LHCN-M2 (cell line): Measurements from ENCODE around the gene ARVCF. TPM values are rescaled to one million over a fixed set of nuclear protein-coding genes. Genes with fewer than 3 reads are reported as not detected.

Source experiments
- DNase-seq: peaks from one replicate; pipeline ENCODE4 v3.0.0-alpha.2; 2012; ENCODE audit warnings: low read depth
- total RNA-seq: library from RNA; depleted of rRNA; stranded (reverse); fragments of >200 nt; gene quantifications from 2 replicates; pipeline ENCODE4 v1.2.3, GENCODE V29; 2014

The ARVCF gene
- total RNA-seq, 1 experiment from 2014 or later: 6.4 TPM

DNA sequence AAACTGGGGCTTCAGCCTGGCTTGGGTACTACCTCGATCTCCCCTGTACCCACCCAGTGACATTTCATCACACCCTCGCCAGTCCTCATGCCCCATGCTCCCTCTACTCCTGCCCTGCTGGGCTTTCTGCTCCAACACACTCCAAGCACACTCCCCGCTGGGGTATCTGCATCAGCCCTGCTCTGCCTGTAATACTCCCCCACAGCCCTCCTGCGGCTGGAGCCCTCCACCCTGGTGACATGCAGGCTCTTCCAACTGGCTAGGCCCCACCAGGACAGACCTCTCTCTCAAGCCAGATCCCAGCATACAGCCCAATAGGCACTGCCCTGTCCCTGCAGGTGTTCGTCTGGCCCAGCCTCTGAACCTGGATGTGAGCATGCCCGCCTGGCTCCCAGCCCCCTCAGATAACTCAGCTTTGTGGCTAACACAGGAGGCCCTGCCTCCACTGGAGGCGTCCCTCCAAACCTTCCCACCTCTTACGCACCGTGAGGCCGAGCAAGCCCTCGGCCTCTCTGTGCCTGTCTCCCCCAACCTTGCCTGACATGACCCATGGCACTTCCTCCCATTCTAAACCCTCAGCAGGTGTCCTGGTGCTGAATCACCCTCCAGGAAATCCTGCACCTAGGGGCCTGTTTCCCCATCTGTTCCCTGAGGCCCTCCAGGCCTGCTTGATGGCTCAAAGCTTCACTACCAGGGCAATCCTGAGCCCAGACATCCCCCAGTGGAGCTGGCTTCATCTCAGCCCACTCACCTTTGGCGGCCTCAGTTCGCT lies 41.5 kb downstream of the ARVCF start:
- no peak for DNase-seq

GRCh38 chr22:19974268-19974861 lies 42.3 kb downstream of the ARVCF start:
- DNase-seq: peak; percentile 37

GRCh38 chr22:19973551-19974267 lies 42.9 kb downstream of the ARVCF start:
- DNase-seq: no peak

GRCh38 chr22:19972652-19973550 lies 43.7 kb downstream of the ARVCF start:
- DNase-seq: no peak

DNA sequence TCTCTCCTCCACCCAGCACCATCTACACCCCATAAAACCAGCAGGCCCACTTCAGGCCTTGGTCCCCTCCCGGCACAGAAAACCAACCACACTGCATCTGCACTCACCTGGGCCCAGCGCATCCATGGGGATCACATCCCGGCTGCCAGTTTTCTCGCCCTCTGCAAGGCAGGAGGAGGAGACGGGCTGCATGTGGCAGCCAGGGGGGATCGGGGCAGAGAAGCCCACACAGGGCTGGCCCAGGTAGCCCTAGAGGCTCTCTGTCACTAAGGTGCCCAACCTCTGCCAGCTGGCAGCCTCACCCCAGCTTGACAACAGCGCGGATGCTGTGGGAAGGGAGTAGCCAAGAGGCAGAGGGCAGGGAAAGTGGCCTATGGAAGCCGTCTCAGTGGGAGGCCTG lies 44.4 kb downstream of the ARVCF start:
- no peak for DNase-seq

DNA sequence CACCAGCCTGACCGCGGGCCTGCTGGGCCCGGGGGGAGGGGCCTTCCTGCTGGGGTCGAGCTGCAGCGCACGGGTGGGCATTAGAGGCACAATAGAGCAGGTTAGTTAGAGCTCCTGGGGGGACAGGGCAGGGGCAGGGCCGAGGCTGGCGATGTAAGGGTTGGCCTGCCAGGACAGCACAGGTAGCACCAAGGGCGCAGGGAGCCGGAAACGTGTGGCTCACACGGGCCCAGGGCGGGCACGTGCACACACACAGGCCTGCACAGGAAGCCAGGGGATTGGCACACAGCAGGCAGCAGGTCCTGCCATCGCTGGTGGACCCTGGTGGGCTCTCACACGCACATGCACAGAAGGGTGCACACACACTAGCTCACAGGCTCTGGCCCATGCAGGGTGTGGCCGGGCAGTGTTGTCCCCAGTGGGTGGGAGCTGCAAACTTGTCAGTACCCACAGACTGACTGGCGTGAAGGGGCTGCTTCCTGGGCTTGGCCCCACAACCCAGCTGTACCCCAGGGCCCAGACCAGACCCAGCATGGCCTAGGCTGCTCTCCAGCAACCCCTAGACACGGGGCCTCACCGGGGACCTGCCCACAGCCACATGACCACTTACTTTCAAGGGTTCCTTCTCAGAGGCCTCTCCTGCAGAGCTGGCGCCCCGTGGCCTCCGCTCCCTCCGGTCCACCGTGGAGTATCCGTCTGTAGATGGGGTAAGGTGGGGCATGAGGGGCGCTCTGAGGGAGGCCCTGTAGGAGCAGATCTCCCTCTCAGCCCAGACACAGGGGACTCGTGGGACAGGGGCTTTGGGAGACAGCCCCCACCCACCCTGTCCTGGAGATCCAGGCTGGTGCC lies 45.1 kb downstream of the ARVCF start:
- DNase-seq: no peak

DNA sequence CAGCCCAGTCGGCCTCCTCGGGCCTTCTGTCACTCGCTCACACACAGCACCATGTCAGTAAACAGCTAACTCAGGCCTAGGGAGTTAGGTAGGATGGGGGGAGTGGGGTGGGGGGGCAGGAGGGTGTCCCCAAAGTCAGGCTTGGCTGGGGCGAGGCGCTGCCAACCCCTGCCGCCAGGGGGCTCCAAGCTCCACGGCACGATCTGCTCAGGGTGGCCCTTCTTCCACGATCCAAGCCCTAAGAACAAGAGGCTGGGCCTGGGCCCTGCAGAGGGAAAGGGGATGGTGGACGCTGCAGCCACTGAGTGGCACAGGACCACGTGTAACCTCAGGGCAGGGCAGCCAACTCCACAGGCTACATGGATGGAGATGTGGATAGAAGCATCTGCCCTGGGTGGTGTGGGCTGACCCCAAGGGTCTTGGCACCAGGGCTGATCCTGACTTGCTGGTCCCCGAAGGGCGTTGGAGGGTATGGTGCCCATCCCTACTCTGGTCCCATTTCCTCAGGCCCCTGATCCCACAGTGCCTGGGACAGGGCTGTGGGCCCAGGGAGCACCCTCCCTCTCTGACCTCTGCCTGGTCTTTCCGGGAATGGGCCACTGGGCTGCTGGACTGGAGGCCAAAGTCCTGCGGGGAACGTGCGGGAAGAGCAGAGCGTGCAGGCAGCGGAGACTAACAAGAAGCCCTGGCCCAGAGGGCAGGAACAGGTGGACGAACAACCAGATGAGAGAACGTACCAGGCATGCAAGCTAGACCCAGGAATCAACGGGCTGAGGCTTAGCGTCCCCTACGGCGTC lies 45.9 kb downstream of the ARVCF start:
- DNase-seq: peak; percentile 43

GRCh38 chr22:19970031-19970478 lies 46.6 kb downstream of the ARVCF start:
- DNase-seq: no peak

DNA sequence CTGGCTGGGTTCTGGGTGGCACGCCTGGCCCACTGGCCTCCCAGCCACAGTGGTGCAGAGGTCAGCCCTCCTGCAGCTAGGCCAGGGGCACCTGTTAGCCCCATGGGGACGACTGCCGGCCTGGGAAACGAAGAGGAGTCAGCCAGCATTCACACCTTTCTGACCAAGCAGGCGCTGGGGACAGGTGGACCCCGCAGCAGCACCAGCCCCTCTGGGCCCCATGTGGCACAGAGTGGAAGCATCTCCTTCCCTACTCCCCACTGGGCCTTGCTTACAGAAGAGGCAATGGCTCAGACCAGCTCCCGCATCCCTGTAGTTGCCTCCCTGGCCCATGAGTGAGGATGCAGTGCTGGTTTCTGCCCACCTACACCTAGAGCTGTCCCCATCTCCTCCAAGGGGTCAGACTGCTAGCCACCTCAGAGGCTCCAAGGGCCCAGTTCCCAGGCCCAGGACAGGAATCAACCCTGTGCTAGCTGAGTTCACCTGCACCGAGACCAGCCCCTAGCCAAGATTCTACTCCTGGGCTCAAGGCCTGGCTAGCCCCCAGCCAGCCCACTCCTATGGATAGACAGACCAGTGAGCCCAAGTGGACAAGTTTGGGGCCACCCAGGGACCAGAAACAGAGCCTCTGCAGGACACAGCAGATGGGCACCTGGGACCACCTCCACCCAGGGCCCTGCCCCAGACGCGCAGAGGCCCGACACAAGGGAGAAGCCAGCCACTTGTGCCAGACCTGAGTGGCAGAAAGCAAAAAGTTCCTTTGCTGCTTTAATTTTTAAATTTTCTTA lies 47.3 kb downstream of the ARVCF start:
- DNase-seq: no peak

- DNase-seq: no peak
Observed at GRCh38 chr22:19968450-19968891, 48.2 kb downstream of the ARVCF start.

DNA sequence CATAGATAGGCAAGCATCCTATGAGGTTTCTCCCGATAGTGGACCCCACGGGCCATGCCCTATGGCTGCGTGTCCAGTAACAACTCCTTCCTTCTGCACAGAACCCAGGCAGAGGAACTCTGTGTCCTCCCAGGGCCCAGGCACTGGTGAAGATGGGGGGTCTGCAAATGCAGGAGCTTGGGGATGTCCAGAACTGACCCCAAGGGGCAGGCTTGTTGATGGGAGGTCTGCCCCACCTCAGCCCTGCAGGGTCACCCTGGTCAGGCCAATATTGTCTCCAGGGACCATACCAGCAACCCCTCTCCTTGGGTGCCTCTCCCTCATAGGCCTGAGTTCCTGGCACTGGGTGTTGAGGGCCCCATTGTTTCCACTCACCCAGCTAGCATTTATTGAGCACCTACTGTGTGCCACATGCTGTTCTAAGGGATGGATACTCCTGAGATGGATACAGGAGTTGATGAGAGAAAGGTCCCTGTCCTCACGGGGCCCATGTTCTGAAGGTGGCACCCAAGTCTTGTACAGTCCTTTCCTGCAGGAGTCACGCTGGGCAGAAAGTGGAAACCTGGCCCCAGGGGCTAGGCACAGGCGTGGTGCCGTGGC lies 48.7 kb downstream of the ARVCF start:
- no peak for DNase-seq

DNA sequence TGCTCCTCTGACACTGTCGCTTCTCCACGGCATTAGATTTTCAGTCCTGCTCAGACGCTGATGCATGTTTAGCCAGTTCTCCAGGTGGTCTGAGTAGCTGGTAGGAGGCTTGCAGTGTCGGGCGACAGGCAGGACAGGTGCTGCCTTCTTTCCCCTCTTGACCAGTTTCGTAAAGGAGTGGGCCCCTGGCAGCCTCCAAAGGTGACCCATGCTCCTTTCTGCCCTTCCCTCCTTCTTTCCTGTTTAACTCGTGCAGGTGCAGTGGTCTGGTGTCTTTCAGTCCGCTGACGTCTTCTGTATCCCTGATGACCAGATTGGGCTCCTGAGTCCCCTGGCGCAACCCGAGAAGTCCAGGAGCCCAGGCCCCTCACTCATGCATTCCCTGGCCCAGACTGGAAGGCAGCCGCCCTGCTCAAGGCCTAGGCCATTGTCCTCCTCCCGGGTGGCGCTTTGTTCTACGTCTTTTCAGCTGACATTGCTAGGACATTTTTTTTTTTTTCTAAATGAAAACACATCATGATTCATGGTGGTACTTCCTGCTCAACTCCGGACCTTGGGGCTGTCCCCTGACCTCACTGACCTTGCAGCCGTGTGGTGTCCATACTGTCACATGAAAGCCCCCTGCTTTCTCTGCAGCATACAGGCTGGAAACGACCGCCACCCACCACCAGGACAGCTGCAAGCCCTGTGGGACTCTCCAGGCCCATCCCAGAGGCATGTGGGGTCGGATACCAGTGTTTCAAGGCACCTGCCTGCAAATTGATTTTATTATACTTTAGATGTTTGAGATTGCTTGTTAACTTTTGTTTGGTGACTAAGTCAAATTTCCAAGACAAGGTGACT lies 49.5 kb downstream of the ARVCF start:
- no peak for DNase-seq

GRCh38 chr22:19965771-19966709 lies 50.6 kb downstream of the ARVCF start:
- no peak for DNase-seq

DNA sequence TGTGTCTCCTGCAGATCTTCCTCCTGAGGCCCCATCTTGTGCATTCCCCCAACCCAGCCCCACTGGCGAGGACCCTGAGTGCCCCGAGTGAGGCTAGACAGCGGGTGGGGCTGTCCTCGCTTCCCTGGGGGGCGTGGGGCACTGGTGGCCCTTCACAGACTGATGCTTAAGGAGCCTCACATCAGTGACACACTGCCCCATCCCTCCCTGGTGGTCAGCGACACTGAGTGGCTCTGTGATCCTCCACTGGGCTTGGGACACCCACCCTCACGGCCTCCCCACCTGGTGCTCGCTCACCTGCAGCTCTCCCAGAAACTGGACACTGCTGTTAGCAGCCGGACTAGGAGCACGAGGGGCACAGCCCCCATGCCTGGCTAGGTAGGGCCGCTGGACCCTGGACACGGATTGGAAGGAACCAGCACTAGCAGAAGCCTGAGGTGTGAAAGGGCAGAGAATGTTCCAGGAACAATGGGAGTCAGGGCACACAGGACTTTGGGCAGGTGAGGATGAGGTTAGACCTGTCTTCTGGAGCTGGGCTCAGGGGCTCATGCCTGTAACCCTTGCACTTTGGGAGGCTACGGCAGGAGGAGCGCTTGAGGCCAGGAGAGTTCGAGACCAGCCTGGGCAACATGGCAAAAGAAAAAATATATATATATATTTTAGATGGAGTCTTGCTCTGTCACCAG lies 51.8 kb downstream of the ARVCF start:
- DNase-seq: no peak

GRCh38 chr22:19963863-19964642 lies 52.6 kb downstream of the ARVCF start:
- no peak for DNase-seq
